Astrocyte (in vitro differentiated cells and primary cell): Measurements from ENCODE around the gene HOPX.

Source experiments
- EZH2 ChIP-seq: IDR thresholded peaks from 2 replicates; pipeline ENCODE4 v1.6.1; 2012; ENCODE audit warnings: mild to moderate bottlenecking, low read length, inconsistent platforms; ENCODE audit not compliant: insufficient read depth
- TF ChIP-seq, protein P1 (sequence below): IDR thresholded peaks from 2 replicates; pipeline ENCODE4 v1.5.1; 2011; ENCODE audit warnings: low read depth, mild to moderate bottlenecking, inconsistent platforms, low read length, moderate library complexity; ENCODE audit not compliant: insufficient read depth

DNA sequence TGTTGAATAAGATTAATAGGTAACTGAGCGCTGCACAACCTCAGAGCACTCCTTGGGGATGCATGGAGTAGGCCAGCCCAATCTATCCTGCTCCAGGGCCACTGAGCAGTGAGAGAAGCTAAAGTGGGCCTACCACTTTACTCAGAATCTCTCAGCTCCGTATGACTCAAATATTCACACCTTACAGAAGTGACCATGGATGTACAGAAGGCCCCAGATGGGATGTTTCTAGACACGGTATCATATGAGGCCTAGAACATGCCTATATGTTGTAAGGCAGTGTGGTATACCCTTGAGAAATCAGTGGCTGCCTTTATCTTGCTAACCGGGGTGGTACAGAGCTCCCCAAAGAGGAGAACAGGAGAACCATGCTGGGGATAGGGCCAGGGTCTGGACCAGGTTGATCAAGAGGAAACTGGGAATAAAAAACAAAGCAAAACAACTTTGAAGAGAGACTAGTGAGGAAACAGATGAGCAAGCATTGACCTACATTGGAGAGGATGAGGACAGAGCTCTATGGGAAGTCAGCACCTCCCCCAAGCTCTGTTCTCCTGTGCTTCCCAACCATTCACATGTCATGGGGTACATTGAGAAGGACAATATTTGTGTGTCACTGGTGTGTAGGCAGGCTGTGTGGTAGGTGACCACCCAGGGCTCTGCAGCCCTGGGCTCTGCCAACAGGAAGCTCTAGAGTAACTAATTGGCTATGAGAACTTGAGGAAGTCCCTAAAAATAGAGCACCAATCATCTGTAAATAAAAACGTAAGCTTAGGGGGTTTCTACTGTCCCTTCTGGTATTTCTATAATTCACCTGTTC, 31.4 kb downstream of the HOPX start:
- TF ChIP-seq, protein P1, sequence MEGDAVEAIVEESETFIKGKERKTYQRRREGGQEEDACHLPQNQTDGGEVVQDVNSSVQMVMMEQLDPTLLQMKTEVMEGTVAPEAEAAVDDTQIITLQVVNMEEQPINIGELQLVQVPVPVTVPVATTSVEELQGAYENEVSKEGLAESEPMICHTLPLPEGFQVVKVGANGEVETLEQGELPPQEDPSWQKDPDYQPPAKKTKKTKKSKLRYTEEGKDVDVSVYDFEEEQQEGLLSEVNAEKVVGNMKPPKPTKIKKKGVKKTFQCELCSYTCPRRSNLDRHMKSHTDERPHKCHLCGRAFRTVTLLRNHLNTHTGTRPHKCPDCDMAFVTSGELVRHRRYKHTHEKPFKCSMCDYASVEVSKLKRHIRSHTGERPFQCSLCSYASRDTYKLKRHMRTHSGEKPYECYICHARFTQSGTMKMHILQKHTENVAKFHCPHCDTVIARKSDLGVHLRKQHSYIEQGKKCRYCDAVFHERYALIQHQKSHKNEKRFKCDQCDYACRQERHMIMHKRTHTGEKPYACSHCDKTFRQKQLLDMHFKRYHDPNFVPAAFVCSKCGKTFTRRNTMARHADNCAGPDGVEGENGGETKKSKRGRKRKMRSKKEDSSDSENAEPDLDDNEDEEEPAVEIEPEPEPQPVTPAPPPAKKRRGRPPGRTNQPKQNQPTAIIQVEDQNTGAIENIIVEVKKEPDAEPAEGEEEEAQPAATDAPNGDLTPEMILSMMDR = no peak
- TF ChIP-seq EZH2 = no peak
